Measurements from ENCODE around the gene RNF114. TPM values are rescaled to one million over a fixed set of nuclear protein-coding genes. Genes with fewer than 3 reads are reported as not detected.
A peak's percentile ranks its signal among the peaks of the same experiment; 100 is the strongest.

The RNF114 gene
- polyA plus RNA-seq, 1 experiment = 69.6 TPM

- POLR2A ChIA-PET = no interaction called here
- CTCF ChIA-PET = no interaction called here
- Histone ChIP-seq H3K9me3 (ENCODE audit: control insufficient read depth, insufficient read depth, low read length) (no peaks in the 10 kb centered on the region; the same call in 1 of the 2 replicates), H3K4me3 (ENCODE audit: low read depth, low read length) (no peak overlapping the region), H3K27me3 (ENCODE audit: control insufficient read depth, insufficient read depth, low read length) (no peaks in the 10 kb centered on the region), H3K27ac (ENCODE audit: low read depth, low read length) (no peak overlapping the region)
- no peak for TF ChIP-seq CTCF (IDR thresholded peaks at IDR 0.05; ENCODE audit: low read depth, low read length)
- DNase-seq (ENCODE audit: low read depth, low spot score) = no peak
Observed at GRCh38 chr20:49908258-49908565, 28.0 kb upstream of the RNF114 start.

DNA sequence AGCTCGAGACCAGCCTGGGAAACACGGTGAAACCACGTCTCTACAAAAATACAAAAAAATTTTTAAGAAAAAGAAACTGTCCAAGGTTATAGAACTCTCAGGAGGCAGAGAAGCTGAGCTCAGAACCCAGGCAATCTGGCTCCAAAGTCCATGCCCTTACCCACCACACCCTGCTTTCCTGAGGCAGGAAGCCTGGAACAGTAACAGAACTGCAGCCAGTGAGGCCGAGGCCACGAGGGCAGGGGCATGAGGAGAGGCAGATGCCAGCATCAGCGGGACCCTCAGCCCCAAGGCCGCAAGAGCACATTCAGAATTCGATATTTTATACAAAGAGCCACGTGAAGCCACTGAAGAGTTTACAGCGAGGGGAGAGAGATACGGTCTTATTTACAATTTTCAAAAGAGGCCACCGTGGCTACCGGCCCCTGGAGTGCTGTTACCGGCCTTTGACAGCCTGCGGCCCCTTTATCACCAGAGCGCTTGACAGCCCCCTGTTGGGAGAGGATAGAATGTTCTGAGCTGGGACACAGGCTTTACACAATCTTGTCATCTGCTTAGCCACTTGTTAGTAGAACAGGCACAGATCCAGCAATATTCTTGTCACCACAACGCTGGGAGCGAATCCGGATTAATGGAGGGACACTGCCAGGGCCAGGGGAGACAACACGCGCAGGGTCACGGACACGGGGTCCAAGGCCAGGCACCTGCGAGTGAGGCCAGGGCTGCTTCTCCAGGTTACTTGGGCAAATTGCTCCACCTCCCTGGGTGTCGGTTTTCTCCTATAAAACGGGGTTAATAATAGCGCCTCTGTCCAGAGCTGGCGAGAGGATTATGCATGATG is 26.5 kb upstream of the RNF114 start:
- CTCF ChIA-PET = interaction anchor here (0.6 to 0.8 kb wide), 2 partner anchors 21 to 576 kb away, joined by 3 read pairs; no protein-coding TSS in a partner anchor
- POLR2A ChIA-PET = interaction anchor here (0.7 kb wide), 1 partner anchor 186 kb away, joined by 3 read pairs; no protein-coding TSS in a partner anchor
- Histone ChIP-seq H3K27me3 (ENCODE audit: control insufficient read depth, insufficient read depth, low read length) (no peaks in the 10 kb centered on the region), H3K27ac (ENCODE audit: low read depth, low read length) (no peak overlapping the region), H3K4me3 (ENCODE audit: low read depth, low read length) (no peak overlapping the region), H3K9me3 (ENCODE audit: control insufficient read depth, insufficient read depth, low read length) (no peaks in the 10 kb centered on the region; the same call in 1 of the 2 replicates)
- peak; percentile 28 for TF ChIP-seq CTCF (IDR thresholded peaks at IDR 0.05; ENCODE audit: low read depth, low read length)
- no peak for DNase-seq (ENCODE audit: low read depth, low spot score)

GRCh38 chr20:49910340-49910706 is 25.9 kb upstream of the RNF114 start:
- no peak overlapping the region for H3K27ac ChIP-seq (ENCODE audit: low read depth, low read length)
- no peak for TF ChIP-seq CTCF (IDR thresholded peaks at IDR 0.05; ENCODE audit: low read depth, low read length)
- ChIA-PET POLR2A (no interaction called here), CTCF (interaction anchor here (0.6 to 1.1 kb wide), 3 partner anchors 21 to 577 kb away, joined by 3 read pairs; no protein-coding TSS in a partner anchor)
- no peaks in the 10 kb centered on the region for H3K27me3 ChIP-seq (ENCODE audit: control insufficient read depth, insufficient read depth, low read length)
- H3K9me3 ChIP-seq (ENCODE audit: control insufficient read depth, insufficient read depth, low read length) = no peaks in the 10 kb centered on the region; the same call in 1 of the 2 replicates
- DNase-seq (ENCODE audit: low read depth, low spot score) = no peak
- H3K4me3 ChIP-seq (ENCODE audit: low read depth, low read length) = no peak overlapping the region

DNA sequence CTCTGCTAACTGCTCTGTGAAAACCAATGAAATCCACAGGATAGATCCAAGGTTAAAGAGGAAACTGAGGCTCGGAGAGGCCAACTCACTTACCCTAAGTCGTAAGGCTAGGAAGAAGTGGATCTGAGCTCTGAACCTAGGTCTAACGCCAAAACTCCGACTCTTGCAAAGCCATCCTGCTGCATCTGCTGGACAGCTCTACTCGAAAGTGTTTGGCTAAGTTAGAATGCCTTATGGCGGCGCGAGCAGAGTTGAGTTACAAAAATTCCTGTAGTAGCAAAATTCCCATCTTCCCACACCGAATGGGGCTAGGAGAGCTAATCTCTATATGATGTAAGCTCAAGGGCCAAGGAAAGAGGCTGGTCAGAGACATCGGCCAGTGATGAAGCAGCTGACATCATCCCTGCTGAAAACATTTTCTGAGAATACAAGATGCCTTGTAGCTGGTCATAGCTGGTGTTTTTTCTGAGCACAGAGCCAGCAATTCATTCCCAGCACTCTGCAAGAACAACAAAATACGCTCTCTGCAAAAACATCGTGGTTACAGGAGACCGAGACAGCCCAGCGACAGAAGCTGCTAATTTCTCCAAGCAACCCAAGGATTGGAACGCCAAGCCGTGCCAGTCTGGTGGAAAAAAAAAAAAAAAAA is 22.7 kb upstream of the RNF114 start:
- Histone ChIP-seq H3K27ac (ENCODE audit: low read depth, low read length) (no peak overlapping the region), H3K4me3 (ENCODE audit: low read depth, low read length) (no peak overlapping the region; the same call in 1 of the 2 replicates), H3K9me3 (ENCODE audit: control insufficient read depth, insufficient read depth, low read length) (no peaks in the 10 kb centered on the region; the same call in 1 of the 2 replicates), H3K27me3 (ENCODE audit: control insufficient read depth, insufficient read depth, low read length) (no peaks in the 10 kb centered on the region)
- TF ChIP-seq CTCF (IDR thresholded peaks at IDR 0.05; ENCODE audit: low read depth, low read length) = no peak
- ChIA-PET CTCF (interaction anchor here (0.7 to 1.5 kb wide), 4 partner anchors 12 to 158 kb away, joined by 3 to 7 read pairs (median 6); no protein-coding TSS in a partner anchor), POLR2A (interaction anchor here (0.7 kb wide), 1 partner anchor 65 kb away, joined by 5 read pairs; no protein-coding TSS in a partner anchor)
- DNase-seq (ENCODE audit: low read depth, low spot score) = no peak
